Kidney (tissue), 14 donors: Measurements from ENCODE around the gene ROMO1. TPM values are rescaled to one million over a fixed set of nuclear protein-coding genes. Genes with fewer than 3 reads are reported as not detected.
"Not testable (repeated sequence)": the region's sequence is repeated elsewhere in the genome, so short reads cannot be mapped to it uniquely, and the experiment has no call there.

Experiments used
- DNase-seq, 5 donors: peaks; one replicate each; pipeline ENCODE4 v3.0.0-alpha.2; 2013 to 2020
- FAIRE-seq: peaks from 2 replicates; lab custom pipeline; 2012; peaks lifted over from hg19 to GRCh38; lab: Jason Lieb, UNC
- H3K27ac ChIP-seq, 2 donors: one replicate each; pipeline ENCODE4 v1.7.0; 2013; ENCODE audit warnings: low read depth in 2 of 2, low read length in 2 of 2, inconsistent platforms in 1 of 2
- H3K27me3 ChIP-seq: one replicate; pipeline ENCODE4 v1.7.1; 2013; ENCODE audit warnings: low read length, inconsistent platforms; ENCODE audit not compliant: control insufficient read depth, insufficient read depth
- H3K36me3 ChIP-seq, 3 donors: one replicate each; pipeline versions ENCODE4 v1.7.0 to v1.7.1; 2013; ENCODE audit warnings: low read length in 3 of 3, control low read depth in 1 of 3, inconsistent platforms in 1 of 3; ENCODE audit not compliant: insufficient read depth in 3 of 3, control insufficient read depth in 2 of 3
- H3K4me1 ChIP-seq, 3 donors: one replicate each; pipeline versions ENCODE4 v1.7.0 to v1.7.1; 2013; ENCODE audit warnings: low read length in 3 of 3, inconsistent platforms in 1 of 3, low read depth in 1 of 3; ENCODE audit not compliant: control insufficient read depth in 2 of 3, insufficient read depth in 2 of 3
- H3K4me3 ChIP-seq, 3 donors: one replicate each; pipeline versions ENCODE4 v1.7.0 to v1.8.1; 2013; ENCODE audit warnings: low read length in 3 of 3, control low read depth in 1 of 3, inconsistent platforms in 1 of 3
- H3K9ac ChIP-seq, 3 donors: one replicate each; pipeline versions ENCODE4 v1.7.0 to v1.7.1; 2013; ENCODE audit warnings: low read length in 3 of 3, control low read depth in 1 of 3, inconsistent platforms in 1 of 3
- H3K9me3 ChIP-seq, 3 donors: one replicate each; pipeline versions ENCODE4 v1.7.0 to v1.7.1; 2013; ENCODE audit warnings: low read length in 3 of 3, control low read depth in 1 of 3, inconsistent platforms in 1 of 3; ENCODE audit not compliant: control insufficient read depth in 2 of 3, insufficient read depth in 1 of 3
- CTCF ChIP-seq: IDR thresholded peaks from 3 replicates; pipeline ENCODE4 v1.5.1; 2012; ENCODE audit warnings: mild to moderate bottlenecking, moderate library complexity, borderline replicate concordance; ENCODE audit not compliant: insufficient read depth; ENCODE audit errors: extremely low read depth
- intact Hi-C: fragments of 100-400 bp; cut with DNase I; formaldehyde crosslinking; loops from one replicate; pipeline ENCODE4 v1.11.1; 2022
- polyA plus RNA-seq: library from polyadenylated mRNA; stranded (reverse); fragments of 350-450 nt; fragmentation: Illumina TruSeq; extraction: RNeasy Lipid Tissue Mini Kit (QIAGEN cat#74804); gene quantifications from one replicate; pipeline ENCODE4 v1.2.3, GENCODE V29; 2014; ENCODE audit warnings: low read depth, low replicate concordance; ENCODE audit not compliant: insufficient read depth
- total RNA-seq: library from RNA; stranded (reverse); fragmentation: NEBNext Ultra II Directional; extraction: Animal tissue kit (Norgen Biotek cat#: 25700); gene quantifications from one replicate; pipeline ENCODE4 v1.2.1, GENCODE V29; 2021
- donor health status: control.
- donor health status: control.
- donor health status: control.
- donor health status: control.
- donor health status: control.
- donor health status: DM: yes; HTN: yes; CAD: no.
- donor health status: Normal renal cell carcinoma (clear cell type).

The ROMO1 gene
- total and polyA plus RNA-seq, 2 donors from 2014 or later = 141 to 408 TPM

- no peak for DNase-seq
- H3K9ac ChIP-seq = no peak overlapping the region
- no peak for TF ChIP-seq CTCF
- H3K36me3 ChIP-seq = peaks cover 19 to 61% (median 31%) of the 10 kb centered on the region in 3 donors
- H3K27ac ChIP-seq = no peak overlapping the region
- FAIRE-seq = no peak
- no peaks in the 10 kb centered on the region for H3K9me3 ChIP-seq
- H3K4me3 ChIP-seq = no peak overlapping the region
- H3K27me3 ChIP-seq = no peaks in the 10 kb centered on the region
- H3K4me1 ChIP-seq = peaks cover 0 to 5% (median 3%) of the 10 kb centered on the region in 3 donors
- intact Hi-C loops = no loop called here
Observed at GRCh38 chr20:35704514-35705261, 5.5 kb downstream of the ROMO1 start.

GRCh38 chr20:35705894-35706293 lies 6.7 kb downstream of the ROMO1 start:
- H3K9me3 ChIP-seq, FAIRE-seq, H3K9ac ChIP-seq, intact Hi-C loops, H3K4me1 ChIP-seq, H3K27me3 ChIP-seq, DNase-seq, H3K4me3 ChIP-seq, H3K27ac ChIP-seq: not testable (repeated sequence)
- H3K36me3 ChIP-seq = peaks cover 19 to 72% (median 41%) of the 10 kb centered on the region in 3 donors

- H3K27ac ChIP-seq, FAIRE-seq, H3K4me1 ChIP-seq, H3K4me3 ChIP-seq, DNase-seq, H3K9ac ChIP-seq, H3K9me3 ChIP-seq, intact Hi-C loops, H3K27me3 ChIP-seq: not testable (repeated sequence)
- H3K36me3 ChIP-seq = peaks cover 24 to 80% (median 43%) of the 10 kb centered on the region in 3 donors
Observed at GRCh38 chr20:35706591-35707529, 7.7 kb downstream of the ROMO1 start.

GRCh38 chr20:35708502-35708901 lies 9.3 kb downstream of the ROMO1 start:
- FAIRE-seq (no peak), DNase-seq (no peak)
- no peak for TF ChIP-seq CTCF
- Histone ChIP-seq H3K36me3 (peaks cover 25 to 76% (median 42%) of the 10 kb centered on the region in 3 donors), H3K4me1 (no peaks in the 10 kb centered on the region), H3K27me3 (no peaks in the 10 kb centered on the region), H3K27ac (no peak overlapping the region), H3K4me3 (no peak overlapping the region), H3K9ac (no peak overlapping the region), H3K9me3 (no peaks in the 10 kb centered on the region)
- intact Hi-C loops = no loop called here
